HepG2 (cell line): ENCODE data around the gene ALOX12. TPM values are rescaled to one million over a fixed set of nuclear protein-coding genes. Genes with fewer than 3 reads are reported as not detected.

Experiments
- BRCA1 ChIP-seq: sonication (generic); formaldehyde crosslinking; IDR thresholded peaks from 2 replicates; pipeline ENCODE4 v1.4.0; 2020; ENCODE audit warnings: missing genetic modification reagents
- CBX2 ChIP-seq, 2 experiments: fragments of 200-600 bp in 1 of 2; sonication (generic); formaldehyde crosslinking in 1 of 2; IDR thresholded peaks; 2 replicates each; pipeline versions ENCODE4 v1.7.0 to v1.8.1; 2018 to 2022; ENCODE audit warnings: low read depth in 2 of 2, low read length in 1 of 2, mild to moderate bottlenecking in 1 of 2, missing genetic modification reagents in 1 of 2
- FLYWCH1 ChIP-seq: sonication (generic); formaldehyde crosslinking; IDR thresholded peaks from 2 replicates; pipeline ENCODE4 v1.8.1; 2023; ENCODE audit warnings: mild to moderate bottlenecking, missing genetic modification reagents
- MAFF ChIP-seq: IDR thresholded peaks from 2 replicates; pipeline ENCODE4 v1.6.1; 2011; ENCODE audit warnings: low read depth, low read length, improper control_type of control experiment
- MZF1 ChIP-seq: sonication (generic); formaldehyde crosslinking; IDR thresholded peaks from 2 replicates; pipeline ENCODE4 v1.8.1; 2023; ENCODE audit warnings: mild to moderate bottlenecking, missing genetic modification reagents, borderline replicate concordance
- NFE2 ChIP-seq: sonication (generic); formaldehyde crosslinking; IDR thresholded peaks from 2 replicates; pipeline ENCODE4 v1.4.0; 2020; ENCODE audit warnings: missing genetic modification reagents
- NFE2L2 ChIP-seq: fragments of 150-350 bp; IDR thresholded peaks from 2 replicates; pipeline ENCODE4 v1.6.1; 2014; ENCODE audit warnings: low read length
- NPAS2 ChIP-seq: sonication (generic); formaldehyde crosslinking; IDR thresholded peaks from 2 replicates; pipeline ENCODE4 v1.8.0; 2022; ENCODE audit warnings: mild to moderate bottlenecking, missing genetic modification reagents, borderline replicate concordance
- REXO4 ChIP-seq: sonication (generic); formaldehyde crosslinking; IDR thresholded peaks from 2 replicates; pipeline ENCODE4 v1.8.0; 2022; ENCODE audit warnings: missing genetic modification reagents, mild to moderate bottlenecking, borderline replicate concordance
- ZNF547 ChIP-seq: sonication (generic); formaldehyde crosslinking; IDR thresholded peaks from 2 replicates; pipeline ENCODE4 v1.5.1; 2020; ENCODE audit warnings: mild to moderate bottlenecking, missing genetic modification reagents
- ZNF564 ChIP-seq: sonication (generic); formaldehyde crosslinking; IDR thresholded peaks from 2 replicates; pipeline ENCODE4 v1.8.1; 2023; ENCODE audit warnings: mild to moderate bottlenecking, missing genetic modification reagents
- ZNF841 ChIP-seq: sonication (generic); formaldehyde crosslinking; IDR thresholded peaks from 2 replicates; pipeline ENCODE4 v1.8.1; 2023; ENCODE audit warnings: missing genetic modification reagents, borderline replicate concordance
- polyA plus RNA-seq, 8 experiments: library from polyadenylated mRNA; depleted of rRNA in 3 of 8; stranded (reverse) in 7 of 8; unstranded in 1 of 8; fragments of >200 nt; fragmentation: Illumina TruSeq in 4 of 8; extraction: Trizol in 4 of 8; gene quantifications; 2 replicates each; pipeline versions ENCODE4 v1.2.1 to v1.2.3, GENCODE V29; 2011 to 2016; ENCODE audit warnings: low read depth in 4 of 8, missing spikeins in 1 of 8, mixed read lengths in 1 of 8; ENCODE audit not compliant: insufficient read depth in 1 of 8
- total RNA-seq, 5 experiments: library from RNA; depleted of rRNA; stranded (reverse); fragments of >200 nt; fragmentation: Illumina TruSeq; extraction: Trizol; gene quantifications; 2 replicates each; pipeline ENCODE4 v1.2.3, GENCODE V29; 2016; ENCODE audit warnings: low read depth in 1 of 5
- TF ChIP-seq, protein P1 (sequence below): sonication (generic); formaldehyde crosslinking; IDR thresholded peaks from 2 replicates; pipeline ENCODE4 v1.4.0; 2020; ENCODE audit warnings: missing genetic modification reagents, mild to moderate bottlenecking, borderline replicate concordance
- TF ChIP-seq, protein P2 (sequence below), 2 experiments: sonication (generic) in 1 of 2; formaldehyde crosslinking in 1 of 2; IDR thresholded peaks; 2 replicates each; pipeline versions ENCODE4 v1.4.0 to v1.6.1; 2016 to 2020; ENCODE audit warnings: borderline replicate concordance in 1 of 2, low read depth in 1 of 2, mild to moderate bottlenecking in 1 of 2, missing genetic modification reagents in 1 of 2
- TF ChIP-seq, protein P3 (sequence below): sonication (generic); formaldehyde crosslinking; IDR thresholded peaks from 2 replicates; pipeline ENCODE4 v1.4.0; 2020; ENCODE audit warnings: missing genetic modification reagents
- TF ChIP-seq, protein P4 (sequence below): IDR thresholded peaks from 2 replicates; pipeline ENCODE4 v1.6.1; 2016; ENCODE audit warnings: mild to moderate bottlenecking

ALOX12 gene
- total and polyA plus RNA-seq, 2 of the 13 experiments (the other 11 are each of a cell fraction or from before 2014, with no cell fraction given) = not detected

DNA sequence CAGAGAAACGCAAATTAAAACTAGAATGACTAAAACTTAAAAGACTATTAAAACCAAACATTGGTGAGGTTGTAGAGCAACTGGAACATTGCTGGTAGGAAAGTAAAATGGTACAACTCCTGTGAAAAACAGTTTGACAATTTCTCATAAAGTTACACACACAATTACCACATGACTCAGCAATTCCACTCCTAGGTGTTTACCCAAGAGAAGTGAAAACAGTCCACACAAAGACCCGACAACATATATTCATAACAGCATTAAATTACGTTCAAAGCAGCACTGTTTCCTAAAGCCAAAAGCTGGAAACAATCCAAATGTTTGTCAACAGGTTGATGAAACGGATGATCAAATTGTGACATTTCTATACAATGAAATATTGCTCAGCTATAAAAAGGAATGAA is 26.5 kb upstream of the ALOX12 start (continued):
- TF ChIP-seq NPAS2 (CRISPR knock-in tag) (no peak), ZNF564 (CRISPR knock-in tag) (no peak), MZF1 (CRISPR knock-in tag) (no peak), FLYWCH1 (CRISPR knock-in tag) (no peak), NFE2 (CRISPR knock-in tag) (peak; percentile 59; the same call in 1 of the 2 replicates), REXO4 (CRISPR knock-in tag) (no peak), ZNF841 (CRISPR knock-in tag) (no peak), NFE2L2 (peak; percentile 95), CBX2 (IDR thresholded peaks at IDR 0.05; ENCODE audit: low read depth, low read length) (no peak), CBX2 (CRISPR knock-in tag; IDR thresholded peaks at IDR 0.05; ENCODE audit: low read depth) (no peak), BRCA1 (CRISPR knock-in tag) (no peak), ZNF547 (CRISPR knock-in tag) (no peak), MAFF (peak; percentile 92)
- TF ChIP-seq, protein P1, sequence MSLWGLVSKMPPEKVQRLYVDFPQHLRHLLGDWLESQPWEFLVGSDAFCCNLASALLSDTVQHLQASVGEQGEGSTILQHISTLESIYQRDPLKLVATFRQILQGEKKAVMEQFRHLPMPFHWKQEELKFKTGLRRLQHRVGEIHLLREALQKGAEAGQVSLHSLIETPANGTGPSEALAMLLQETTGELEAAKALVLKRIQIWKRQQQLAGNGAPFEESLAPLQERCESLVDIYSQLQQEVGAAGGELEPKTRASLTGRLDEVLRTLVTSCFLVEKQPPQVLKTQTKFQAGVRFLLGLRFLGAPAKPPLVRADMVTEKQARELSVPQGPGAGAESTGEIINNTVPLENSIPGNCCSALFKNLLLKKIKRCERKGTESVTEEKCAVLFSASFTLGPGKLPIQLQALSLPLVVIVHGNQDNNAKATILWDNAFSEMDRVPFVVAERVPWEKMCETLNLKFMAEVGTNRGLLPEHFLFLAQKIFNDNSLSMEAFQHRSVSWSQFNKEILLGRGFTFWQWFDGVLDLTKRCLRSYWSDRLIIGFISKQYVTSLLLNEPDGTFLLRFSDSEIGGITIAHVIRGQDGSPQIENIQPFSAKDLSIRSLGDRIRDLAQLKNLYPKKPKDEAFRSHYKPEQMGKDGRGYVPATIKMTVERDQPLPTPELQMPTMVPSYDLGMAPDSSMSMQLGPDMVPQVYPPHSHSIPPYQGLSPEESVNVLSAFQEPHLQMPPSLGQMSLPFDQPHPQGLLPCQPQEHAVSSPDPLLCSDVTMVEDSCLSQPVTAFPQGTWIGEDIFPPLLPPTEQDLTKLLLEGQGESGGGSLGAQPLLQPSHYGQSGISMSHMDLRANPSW (CRISPR knock-in tag) = no peak
- TF ChIP-seq, protein P2, sequence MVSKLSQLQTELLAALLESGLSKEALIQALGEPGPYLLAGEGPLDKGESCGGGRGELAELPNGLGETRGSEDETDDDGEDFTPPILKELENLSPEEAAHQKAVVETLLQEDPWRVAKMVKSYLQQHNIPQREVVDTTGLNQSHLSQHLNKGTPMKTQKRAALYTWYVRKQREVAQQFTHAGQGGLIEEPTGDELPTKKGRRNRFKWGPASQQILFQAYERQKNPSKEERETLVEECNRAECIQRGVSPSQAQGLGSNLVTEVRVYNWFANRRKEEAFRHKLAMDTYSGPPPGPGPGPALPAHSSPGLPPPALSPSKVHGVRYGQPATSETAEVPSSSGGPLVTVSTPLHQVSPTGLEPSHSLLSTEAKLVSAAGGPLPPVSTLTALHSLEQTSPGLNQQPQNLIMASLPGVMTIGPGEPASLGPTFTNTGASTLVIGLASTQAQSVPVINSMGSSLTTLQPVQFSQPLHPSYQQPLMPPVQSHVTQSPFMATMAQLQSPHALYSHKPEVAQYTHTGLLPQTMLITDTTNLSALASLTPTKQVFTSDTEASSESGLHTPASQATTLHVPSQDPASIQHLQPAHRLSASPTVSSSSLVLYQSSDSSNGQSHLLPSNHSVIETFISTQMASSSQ (IDR thresholded peaks at IDR 0.05; ENCODE audit: low read depth) = no peak
- TF ChIP-seq, protein P2 (CRISPR knock-in tag; IDR thresholded peaks at IDR 0.05; ENCODE audit: borderline replicate concordance) = no peak
- TF ChIP-seq, protein P3, sequence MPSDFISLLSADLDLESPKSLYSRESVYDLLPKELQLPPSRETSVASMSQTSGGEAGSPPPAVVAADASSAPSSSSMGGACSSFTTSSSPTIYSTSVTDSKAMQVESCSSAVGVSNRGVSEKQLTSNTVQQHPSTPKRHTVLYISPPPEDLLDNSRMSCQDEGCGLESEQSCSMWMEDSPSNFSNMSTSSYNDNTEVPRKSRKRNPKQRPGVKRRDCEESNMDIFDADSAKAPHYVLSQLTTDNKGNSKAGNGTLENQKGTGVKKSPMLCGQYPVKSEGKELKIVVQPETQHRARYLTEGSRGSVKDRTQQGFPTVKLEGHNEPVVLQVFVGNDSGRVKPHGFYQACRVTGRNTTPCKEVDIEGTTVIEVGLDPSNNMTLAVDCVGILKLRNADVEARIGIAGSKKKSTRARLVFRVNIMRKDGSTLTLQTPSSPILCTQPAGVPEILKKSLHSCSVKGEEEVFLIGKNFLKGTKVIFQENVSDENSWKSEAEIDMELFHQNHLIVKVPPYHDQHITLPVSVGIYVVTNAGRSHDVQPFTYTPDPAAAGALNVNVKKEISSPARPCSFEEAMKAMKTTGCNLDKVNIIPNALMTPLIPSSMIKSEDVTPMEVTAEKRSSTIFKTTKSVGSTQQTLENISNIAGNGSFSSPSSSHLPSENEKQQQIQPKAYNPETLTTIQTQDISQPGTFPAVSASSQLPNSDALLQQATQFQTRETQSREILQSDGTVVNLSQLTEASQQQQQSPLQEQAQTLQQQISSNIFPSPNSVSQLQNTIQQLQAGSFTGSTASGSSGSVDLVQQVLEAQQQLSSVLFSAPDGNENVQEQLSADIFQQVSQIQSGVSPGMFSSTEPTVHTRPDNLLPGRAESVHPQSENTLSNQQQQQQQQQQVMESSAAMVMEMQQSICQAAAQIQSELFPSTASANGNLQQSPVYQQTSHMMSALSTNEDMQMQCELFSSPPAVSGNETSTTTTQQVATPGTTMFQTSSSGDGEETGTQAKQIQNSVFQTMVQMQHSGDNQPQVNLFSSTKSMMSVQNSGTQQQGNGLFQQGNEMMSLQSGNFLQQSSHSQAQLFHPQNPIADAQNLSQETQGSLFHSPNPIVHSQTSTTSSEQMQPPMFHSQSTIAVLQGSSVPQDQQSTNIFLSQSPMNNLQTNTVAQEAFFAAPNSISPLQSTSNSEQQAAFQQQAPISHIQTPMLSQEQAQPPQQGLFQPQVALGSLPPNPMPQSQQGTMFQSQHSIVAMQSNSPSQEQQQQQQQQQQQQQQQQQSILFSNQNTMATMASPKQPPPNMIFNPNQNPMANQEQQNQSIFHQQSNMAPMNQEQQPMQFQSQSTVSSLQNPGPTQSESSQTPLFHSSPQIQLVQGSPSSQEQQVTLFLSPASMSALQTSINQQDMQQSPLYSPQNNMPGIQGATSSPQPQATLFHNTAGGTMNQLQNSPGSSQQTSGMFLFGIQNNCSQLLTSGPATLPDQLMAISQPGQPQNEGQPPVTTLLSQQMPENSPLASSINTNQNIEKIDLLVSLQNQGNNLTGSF = no peak
- TF ChIP-seq, protein P4, sequence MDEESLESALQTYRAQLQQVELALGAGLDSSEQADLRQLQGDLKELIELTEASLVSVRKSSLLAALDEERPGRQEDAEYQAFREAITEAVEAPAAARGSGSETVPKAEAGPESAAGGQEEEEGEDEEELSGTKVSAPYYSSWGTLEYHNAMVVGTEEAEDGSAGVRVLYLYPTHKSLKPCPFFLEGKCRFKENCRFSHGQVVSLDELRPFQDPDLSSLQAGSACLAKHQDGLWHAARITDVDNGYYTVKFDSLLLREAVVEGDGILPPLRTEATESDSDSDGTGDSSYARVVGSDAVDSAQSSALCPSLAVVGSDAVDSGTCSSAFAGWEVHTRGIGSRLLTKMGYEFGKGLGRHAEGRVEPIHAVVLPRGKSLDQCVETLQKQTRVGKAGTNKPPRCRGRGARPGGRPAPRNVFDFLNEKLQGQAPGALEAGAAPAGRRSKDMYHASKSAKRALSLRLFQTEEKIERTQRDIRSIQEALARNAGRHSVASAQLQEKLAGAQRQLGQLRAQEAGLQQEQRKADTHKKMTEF = no peak
